Neural cell (in vitro differentiated cells): Measurements from ENCODE around the gene SLC9C1. TPM values are rescaled to one million over a fixed set of nuclear protein-coding genes. Genes with fewer than 3 reads are reported as not detected.

Experiments used
- H2AFZ ChIP-seq: fragments of 200-600, 300-800 bp; sonication (generic), shearing (Covaris generic); 2 replicates; pipeline ENCODE4 v1.6.0; 2014; ENCODE audit warnings: low read depth, mild to moderate bottlenecking, antibody characterized with exemption, low read length, moderate library complexity
- H3F3A ChIP-seq: fragments of 200-600 bp; shearing (Covaris generic); 2 replicates; pipeline ENCODE4 v1.6.1; 2016; ENCODE audit warnings: mild to moderate bottlenecking, moderate library complexity, mixed read lengths, antibody characterized with exemption, low read length; ENCODE audit not compliant: insufficient read depth, poor library complexity, severe bottlenecking
- H3K27ac ChIP-seq: fragments of 200-600, 300-800 bp; sonication (generic), shearing (Covaris generic); 2 replicates; pipeline ENCODE4 v1.5.1; 2014; ENCODE audit warnings: mild to moderate bottlenecking, low read length, moderate library complexity
- H3K27me3 ChIP-seq: fragments of 300-800, 200-600 bp; sonication (generic), shearing (Covaris generic); 2 replicates; pipeline ENCODE4 v1.6.0; 2014; ENCODE audit warnings: mild to moderate bottlenecking, low read depth, low read length, moderate library complexity; ENCODE audit not compliant: insufficient read depth
- H3K36me3 ChIP-seq: fragments of 300-800, 200-600 bp; sonication (generic), shearing (Covaris generic); 2 replicates; pipeline ENCODE4 v1.5.1; 2014; ENCODE audit warnings: mild to moderate bottlenecking, antibody characterized with exemption, low read length, moderate library complexity; ENCODE audit not compliant: insufficient read depth
- H3K4me2 ChIP-seq: fragments of 300-800, 200-600 bp; sonication (generic), shearing (Covaris generic); 2 replicates; pipeline ENCODE4 v1.6.0; 2014; ENCODE audit warnings: mild to moderate bottlenecking, low read length
- H3K4me3 ChIP-seq: fragments of 300-800, 200-600 bp; sonication (generic), shearing (Covaris generic); 2 replicates; pipeline ENCODE4 v1.5.1; 2014; ENCODE audit warnings: mild to moderate bottlenecking, low read length, moderate library complexity
- H3K79me2 ChIP-seq: fragments of 200-600 bp; shearing (Covaris generic); replicated peaks from 2 replicates; pipeline ENCODE4 v1.6.0; 2014; ENCODE audit warnings: mild to moderate bottlenecking, low read length, moderate library complexity; ENCODE audit not compliant: insufficient read depth
- H3K9ac ChIP-seq: fragments of 300-800, 200-600 bp; sonication (generic), shearing (Covaris generic); 2 replicates; pipeline ENCODE4 v1.6.1; 2016; ENCODE audit warnings: mild to moderate bottlenecking, low read length, mixed read lengths
- H3K9me2 ChIP-seq: fragments of 200-600 bp; shearing (Covaris generic); 2 replicates; pipeline ENCODE4 v1.6.1; 2016; ENCODE audit warnings: mild to moderate bottlenecking, low read length, mixed read lengths; ENCODE audit not compliant: insufficient read depth
- H3K9me3 ChIP-seq: fragments of 200-600, 300-800 bp; sonication (generic), shearing (Covaris generic); 2 replicates; pipeline ENCODE4 v1.6.1; 2016; ENCODE audit warnings: mild to moderate bottlenecking, mixed run types, low read length, moderate library complexity, mixed read lengths
- H4K20me1 ChIP-seq: fragments of 200-600 bp; shearing (Covaris generic); 2 replicates; pipeline ENCODE4 v1.6.1; 2016; ENCODE audit warnings: mild to moderate bottlenecking, mixed run types; ENCODE audit not compliant: insufficient read depth
- CTCF ChIP-seq: fragments of 450-650 bp; IDR thresholded peaks from 2 replicates; pipeline ENCODE4 v1.5.1; 2014; ENCODE audit warnings: antibody characterized with exemption, mild to moderate bottlenecking, moderate library complexity; ENCODE audit not compliant: poor library complexity, severe bottlenecking
- EP300 ChIP-seq: fragments of 450-650 bp; conservative IDR thresholded peaks from 2 replicates; pipeline ENCODE4 v1.6.1; 2014; ENCODE audit warnings: antibody characterized with exemption, mild to moderate bottlenecking, moderate library complexity; ENCODE audit not compliant: poor library complexity, severe bottlenecking
- EZH2 ChIP-seq: fragments of 200-600, 300-800 bp; shearing (Covaris generic), sonication (generic); IDR thresholded peaks from 2 replicates; pipeline ENCODE4 v1.6.1; 2014; ENCODE audit warnings: antibody characterized with exemption, low read length, borderline replicate concordance, mild to moderate bottlenecking; ENCODE audit not compliant: insufficient read depth, poor library complexity, severe bottlenecking
- MXI1 ChIP-seq: fragments of 450-650 bp; conservative IDR thresholded peaks from 2 replicates; pipeline ENCODE4 v1.6.1; 2014; ENCODE audit warnings: antibody characterized with exemption, mild to moderate bottlenecking; ENCODE audit not compliant: poor library complexity, severe bottlenecking
- POLR2AphosphoS5 ChIP-seq: IDR thresholded peaks from 2 replicates; pipeline ENCODE4 v1.6.1; 2012
- RAD21 ChIP-seq: fragments of 450-650 bp; conservative IDR thresholded peaks from 2 replicates; pipeline ENCODE4 v1.6.1; 2014; ENCODE audit warnings: antibody characterized with exemption, mild to moderate bottlenecking, moderate library complexity
- REST ChIP-seq: IDR thresholded peaks from 2 replicates; pipeline ENCODE4 v1.6.1; 2012; ENCODE audit warnings: borderline replicate concordance
- SMC3 ChIP-seq: fragments of 450-650 bp; conservative IDR thresholded peaks from 2 replicates; pipeline ENCODE4 v1.6.1; 2014; ENCODE audit warnings: antibody characterized with exemption, mild to moderate bottlenecking, moderate library complexity; ENCODE audit not compliant: poor library complexity
- TAF1 ChIP-seq: IDR thresholded peaks from 2 replicates; pipeline ENCODE4 v1.6.1; 2012; ENCODE audit warnings: low read depth
- polyA plus RNA-seq: library from polyadenylated mRNA; depleted of rRNA; stranded (reverse); fragments of >200 nt; gene quantifications from 2 replicates; pipeline ENCODE4 v1.2.3, GENCODE V29; 2014

Gene SLC9C1
- polyA plus RNA-seq, 1 donor from 2014 or later = not detected

- no peak overlapping the region for H2AFZ ChIP-seq
- H3K79me2 ChIP-seq = no peaks in the 10 kb centered on the region
- H3K36me3 ChIP-seq = no peaks in the 10 kb centered on the region
- TF ChIP-seq POLR2AphosphoS5 (no peak), MXI1 (no peak), REST (no peak), CTCF (no peak), SMC3 (no peak), TAF1 (no peak), EZH2 (no peak), EP300 (no peak), RAD21 (no peak)
- H3K27me3 ChIP-seq = no peaks in the 10 kb centered on the region
- no peak overlapping the region for H3K27ac ChIP-seq
- H4K20me1 ChIP-seq = no peaks in the 10 kb centered on the region
- no peaks in the 10 kb centered on the region for H3K9me3 ChIP-seq
- H3K9me2 ChIP-seq = no peaks in the 10 kb centered on the region
- no peak overlapping the region for H3K4me3 ChIP-seq
- H3K4me2 ChIP-seq = no peak overlapping the region
- no peaks in the 10 kb centered on the region for H3F3A ChIP-seq
- no peak overlapping the region for H3K9ac ChIP-seq
Measured at GRCh38 chr3:112093180-112093522, 200.9 kb downstream of the SLC9C1 start.

GRCh38 chr3:112092496-112093179 lies 201.4 kb downstream of the SLC9C1 start:
- Histone ChIP-seq H3F3A (no peaks in the 10 kb centered on the region), H3K36me3 (no peaks in the 10 kb centered on the region), H3K27ac (no peak overlapping the region), H3K4me2 (no peak overlapping the region), H3K79me2 (no peaks in the 10 kb centered on the region), H3K27me3 (peaks cover 3% of the 10 kb centered on the region), H3K9me2 (no peaks in the 10 kb centered on the region), H3K9ac (no peak overlapping the region), H2AFZ (no peak overlapping the region), H4K20me1 (no peaks in the 10 kb centered on the region), H3K4me3 (no peak overlapping the region), H3K9me3 (no peaks in the 10 kb centered on the region)
- TF ChIP-seq SMC3 (no peak), EP300 (no peak), EZH2 (no peak), REST (no peak), RAD21 (no peak), CTCF (no peak), POLR2AphosphoS5 (no peak)
